Cardiac fibroblast (primary cell): ENCODE results near the gene GPATCH1.
"Not testable (repeated sequence)": the region's sequence is repeated elsewhere in the genome, so short reads cannot be mapped to it uniquely, and the experiment has no call there.

ENCODE experiments used
- DNase-seq, 2 donors: peaks; one replicate each; pipeline versions ENCODE4 v3.0.0 to v3.0.0-alpha.2; 2010; ENCODE audit warnings: low read depth in 2 of 2
- H3K4me3 ChIP-seq, 2 donors: replicated peaks in 1 of 2; 1 replicate in 1 of 2; 2 replicates in 1 of 2; pipeline ENCODE4 v1.5.1; 2011; ENCODE audit warnings: low read depth in 2 of 2, low read length in 2 of 2, mild to moderate bottlenecking in 2 of 2, moderate library complexity in 1 of 2
- CTCF ChIP-seq: IDR thresholded peaks from one replicate; pipeline ENCODE4 v1.5.1; 2011; ENCODE audit warnings: low read depth, mild to moderate bottlenecking, low read length, inconsistent platforms

The GPATCH1 gene

GRCh38 chr19:33040994-33041827 is 39.8 kb upstream of the GPATCH1 start:
- TF ChIP-seq CTCF, result no peak
- H3K4me3 ChIP-seq, result no peak overlapping the region
- DNase-seq, result peak; percentile 61 to 66

GRCh38 chr19:33041828-33042160 is 39.2 kb upstream of the GPATCH1 start:
- DNase-seq, H3K4me3 ChIP-seq: not testable (repeated sequence)

GRCh38 chr19:33047422-33047821 is 33.6 kb upstream of the GPATCH1 start:
- no peak for DNase-seq
- H3K4me3 ChIP-seq, result no peak overlapping the region
- TF ChIP-seq CTCF, result no peak

- H3K4me3 ChIP-seq, result no peak overlapping the region
- DNase-seq, result peak in 1 of 2 donors; percentile 65
- no peak for TF ChIP-seq CTCF
These were observed 31.9 kb upstream of the GPATCH1 start for GRCh38 chr19:33048806-33049676.

GRCh38 chr19:33050110-33050509 is 30.9 kb upstream of the GPATCH1 start:
- DNase-seq, result no peak
- TF ChIP-seq CTCF, result no peak
- H3K4me3 ChIP-seq, result no peak overlapping the region

- no peak overlapping the region for H3K4me3 ChIP-seq
- no peak for TF ChIP-seq CTCF
- peak; percentile 65 to 70 for DNase-seq
These were observed 28.5 kb upstream of the GPATCH1 start for GRCh38 chr19:33052352-33052972.

GRCh38 chr19:33054623-33055022 is 26.4 kb upstream of the GPATCH1 start:
- H3K4me3 ChIP-seq, result no peak overlapping the region
- DNase-seq, result no peak
- TF ChIP-seq CTCF, result no peak
